ENCODE results near the gene PEX19. TPM values are rescaled to one million over a fixed set of nuclear protein-coding genes. Genes with fewer than 3 reads are reported as not detected.

PEX19 gene
- total RNA-seq, 2 experiments from 2014 or later, result 50.0 to 61.1 TPM

GRCh38 chr1:160277330-160277729 lies 7.6 kb downstream of the PEX19 start:
- no peak overlapping the region for H3K27ac Mint-ChIP-seq
- no peaks in the 10 kb centered on the region for H3K9me3 Mint-ChIP-seq
- CTCF ChIA-PET, result interaction anchor here (2.2 to 6.2 kb wide), 2 partner anchors 11 to 15 kb away, joined by 6 to 44 read pairs; no protein-coding TSS in a partner anchor
- H3K4me1 Mint-ChIP-seq (ENCODE audit: low read depth), result no peaks in the 10 kb centered on the region
- peaks cover 38% of the 10 kb centered on the region for H3K36me3 Mint-ChIP-seq
- no peak overlapping the region for H3K4me3 Mint-ChIP-seq
- DNase-seq, result no peak
- POLR2A ChIA-PET, result no interaction called here
- no peaks in the 10 kb centered on the region for H3K27me3 Mint-ChIP-seq
- intact Hi-C loops (cut with micrococcal nuclease), result no loop called here

- no peak for DNase-seq
- Mint-ChIP-seq H3K36me3 (no peaks in the 10 kb centered on the region), H3K27me3 (no peaks in the 10 kb centered on the region), H3K4me3 (no peak overlapping the region), H3K27ac (no peak overlapping the region), H3K9me3 (no peaks in the 10 kb centered on the region), H3K4me1 (ENCODE audit: low read depth) (no peaks in the 10 kb centered on the region)
- ChIA-PET CTCF (no interaction called here), POLR2A (no interaction called here)
- intact Hi-C loops (cut with micrococcal nuclease), result no loop called here
Measured at GRCh38 chr1:160271025-160271424, 13.9 kb downstream of the PEX19 start.

- Mint-ChIP-seq H3K27ac (no peak overlapping the region), H3K4me3 (no peak overlapping the region), H3K36me3 (no peaks in the 10 kb centered on the region), H3K4me1 (ENCODE audit: low read depth) (peaks cover 10% of the 10 kb centered on the region), H3K9me3 (no peaks in the 10 kb centered on the region), H3K27me3 (no peaks in the 10 kb centered on the region)
- POLR2A ChIA-PET, result no interaction called here
- intact Hi-C loops (cut with micrococcal nuclease), result loop anchor here (10.0 kb wide), 1 partner anchor 357 kb away; no protein-coding TSS in a partner anchor
- CTCF ChIA-PET, result no interaction called here
- DNase-seq, result no peak
Measured at GRCh38 chr1:160267284-160267991, 17.5 kb downstream of the PEX19 start.

- intact Hi-C loops (cut with micrococcal nuclease), result loop anchor here (5.0 to 10.0 kb wide), 3 partner anchors 343 to 852 kb away; partner anchors contain the start of genes NIT1 and PFDN2
- DNase-seq, result no peak
- H3K4me3 Mint-ChIP-seq, result no peak overlapping the region
- no peak overlapping the region for H3K27ac Mint-ChIP-seq
- peaks cover 13% of the 10 kb centered on the region for H3K36me3 Mint-ChIP-seq
- ChIA-PET POLR2A (interaction anchor here (3.9 kb wide), 1 partner anchor 20 kb away, joined by 25 read pairs; the partner anchor contains the start of gene PEX19), CTCF (interaction anchor here (6.5 kb wide), 1 partner anchor 26 kb away, joined by 60 read pairs; no protein-coding TSS in a partner anchor)
- H3K4me1 Mint-ChIP-seq (ENCODE audit: low read depth), result peaks cover 23% of the 10 kb centered on the region
- H3K27me3 Mint-ChIP-seq, result no peaks in the 10 kb centered on the region
- H3K9me3 Mint-ChIP-seq, result no peaks in the 10 kb centered on the region
Measured at GRCh38 chr1:160264795-160265307, 20.1 kb downstream of the PEX19 start.

- intact Hi-C loops (cut with micrococcal nuclease), result loop anchor here (1.0 to 10.0 kb wide), 9 partner anchors 23 to 855 kb away; partner anchors contain the start of genes COPA, IGSF8, NCSTN and NIT1
- Mint-ChIP-seq H3K4me1 (ENCODE audit: low read depth) (peaks cover 45% of the 10 kb centered on the region), H3K27ac (peak within 1 kb of the TSS; percentile 99)
Measured at GRCh38 chr1:160261893-160262794, 22.8 kb downstream of the PEX19 start, which contains the start of gene DCAF8. Gene DCAF8 (minus strand): TSS chr1:160262549. CDS start chr1:160244008, 18,541 bp downstream.

GRCh38 chr1:160261556-160261892 lies 23.4 kb downstream of the PEX19 start:
- Mint-ChIP-seq H3K4me3 (peak overlapping the region; percentile 96), H3K27ac (peak overlapping the region; percentile 99), H3K36me3 (peaks cover 22% of the 10 kb centered on the region), H3K9me3 (no peaks in the 10 kb centered on the region), H3K27me3 (no peaks in the 10 kb centered on the region), H3K4me1 (ENCODE audit: low read depth) (peaks cover 50% of the 10 kb centered on the region)
- peak; percentile 88 for DNase-seq
- CTCF ChIA-PET, result interaction anchor here (1.4 to 6.5 kb wide), 3 partner anchors 10 to 160 kb away, joined by 6 to 60 read pairs (median 56); no protein-coding TSS in a partner anchor
- POLR2A ChIA-PET, result interaction anchor here (0.6 to 3.7 kb wide), 7 partner anchors 9 to 340 kb away, joined by 3 to 14 read pairs (median 4); partner anchors contain the start of genes PEX19 and TAGLN2
- intact Hi-C loops (cut with micrococcal nuclease), result loop anchor here (5.0 to 10.0 kb wide), 3 partner anchors 339 to 856 kb away; partner anchors contain the start of genes NIT1 and PFDN2

More at GRCh38 chr1:160261893-160262794, 22.8 kb downstream of the PEX19 start, which contains the start of gene DCAF8:
- no peaks in the 10 kb centered on the region for H3K27me3 Mint-ChIP-seq
- H3K9me3 Mint-ChIP-seq, result no peaks in the 10 kb centered on the region
- POLR2A ChIA-PET, result interaction anchor here (0.5 to 3.9 kb wide), 17 partner anchors 10 to 1252 kb away, joined by 3 to 25 read pairs (median 4); partner anchors contain the start of genes IFI16, IGSF8, PEX19 and TAGLN2
- peak; percentile 99 for DNase-seq
- CTCF ChIA-PET, result interaction anchor here (1.0 to 6.5 kb wide), 7 partner anchors 11 to 161 kb away, joined by 3 to 60 read pairs (median 6); no protein-coding TSS in a partner anchor
- H3K4me3 Mint-ChIP-seq, result peak within 1 kb of the TSS; percentile 96
- H3K36me3 Mint-ChIP-seq, result peaks cover 22% of the 10 kb centered on the region

- Mint-ChIP-seq H3K4me1 (ENCODE audit: low read depth) (peaks cover 55% of the 10 kb centered on the region), H3K36me3 (peaks cover 22% of the 10 kb centered on the region), H3K27me3 (no peaks in the 10 kb centered on the region), H3K4me3 (peak overlapping the region; percentile 96), H3K27ac (peak overlapping the region; percentile 99), H3K9me3 (no peaks in the 10 kb centered on the region)
- intact Hi-C loops (cut with micrococcal nuclease), result loop anchor here (5.0 to 10.0 kb wide), 3 partner anchors 338 to 857 kb away; partner anchors contain the start of genes NIT1 and PFDN2
- CTCF ChIA-PET, result interaction anchor here (0.6 to 6.5 kb wide), 6 partner anchors 9 to 159 kb away, joined by 3 to 60 read pairs (median 5); no protein-coding TSS in a partner anchor
- no peak for DNase-seq
- POLR2A ChIA-PET, result interaction anchor here (0.6 to 3.7 kb wide), 8 partner anchors 9 to 339 kb away, joined by 3 to 14 read pairs (median 4); partner anchors contain the start of genes PEX19 and TAGLN2
Measured at GRCh38 chr1:160260406-160261382, 24.2 kb downstream of the PEX19 start.

GRCh38 chr1:160258177-160258798 lies 26.6 kb downstream of the PEX19 start:
- intact Hi-C loops (cut with micrococcal nuclease), result no loop called here
- CTCF ChIA-PET, result interaction anchor here (3.1 kb wide), 1 partner anchor 33 kb away, joined by 18 read pairs; no protein-coding TSS in a partner anchor
- DNase-seq, result no peak
- Mint-ChIP-seq H3K27me3 (no peaks in the 10 kb centered on the region), H3K27ac (no peak overlapping the region), H3K4me3 (no peak overlapping the region), H3K4me1 (ENCODE audit: low read depth) (peaks cover 49% of the 10 kb centered on the region), H3K9me3 (no peaks in the 10 kb centered on the region), H3K36me3 (peaks cover 27% of the 10 kb centered on the region)
- POLR2A ChIA-PET, result interaction anchor here (3.7 kb wide), 1 partner anchor 26 kb away, joined by 14 read pairs; the partner anchor contains the start of gene PEX19

GRCh38 chr1:160257411-160258015 lies 27.4 kb downstream of the PEX19 start:
- ChIA-PET CTCF (interaction anchor here (0.6 to 3.1 kb wide), 2 partner anchors 34 to 155 kb away, joined by 3 to 18 read pairs; no protein-coding TSS in a partner anchor), POLR2A (interaction anchor here (0.7 to 3.7 kb wide), 2 partner anchors 27 kb away, joined by 4 to 14 read pairs; partner anchors contain the start of gene PEX19)
- intact Hi-C loops (cut with micrococcal nuclease), result no loop called here
- peaks cover 32% of the 10 kb centered on the region for H3K36me3 Mint-ChIP-seq
- no peak for DNase-seq
- peak overlapping the region; percentile 5 for H3K27ac Mint-ChIP-seq
- H3K9me3 Mint-ChIP-seq, result no peaks in the 10 kb centered on the region
- no peak overlapping the region for H3K4me3 Mint-ChIP-seq
- no peaks in the 10 kb centered on the region for H3K27me3 Mint-ChIP-seq
- peaks cover 46% of the 10 kb centered on the region for H3K4me1 Mint-ChIP-seq (ENCODE audit: low read depth)

Measured in activated CD4-positive, alpha-beta memory T cell treated with anti-CD3 and anti-CD28 coated beads for 36 hours (primary cell).